ENCODE measurements around the gene HPSE2. TPM values are rescaled to one million over a fixed set of nuclear protein-coding genes. Genes with fewer than 3 reads are reported as not detected.

The HPSE2 gene
- total RNA-seq, 1 donor from 2014 or later: not detected

- peaks cover 27% of the 10 kb centered on the region for H3K36me3 Mint-ChIP-seq (ENCODE audit: low read depth)
- H3K4me3 Mint-ChIP-seq: peak overlapping the region; percentile 74
- TF ChIP-seq CTCF (conservative IDR thresholded peaks at IDR 0.05): no peak
- peak overlapping the region; percentile 67 for H3K27ac Mint-ChIP-seq (ENCODE audit: unreplicated experiment)
- DNase-seq (ENCODE audit: low read depth, low spot score): no peak
- H3K4me1 Mint-ChIP-seq: peaks cover 20% of the 10 kb centered on the region
- H3K27me3 Mint-ChIP-seq (ENCODE audit: low read depth): no peaks in the 10 kb centered on the region
- peaks cover 2% of the 10 kb centered on the region for H3K9me3 Mint-ChIP-seq
These were observed 791.2 kb downstream of the HPSE2 start for GRCh38 chr10:98444314-98445006.

- Mint-ChIP-seq H3K4me1 (peaks cover 4% of the 10 kb centered on the region), H3K4me3 (no peak overlapping the region), H3K9me3 (no peaks in the 10 kb centered on the region), H3K27me3 (ENCODE audit: low read depth) (no peaks in the 10 kb centered on the region), H3K36me3 (ENCODE audit: low read depth) (peaks cover 45% of the 10 kb centered on the region), H3K27ac (ENCODE audit: unreplicated experiment) (no peak overlapping the region)
- no peak for TF ChIP-seq CTCF (conservative IDR thresholded peaks at IDR 0.05)
- no peak for DNase-seq (ENCODE audit: low read depth, low spot score)
These were observed 796.9 kb downstream of the HPSE2 start for GRCh38 chr10:98438715-98439114.

DNA sequence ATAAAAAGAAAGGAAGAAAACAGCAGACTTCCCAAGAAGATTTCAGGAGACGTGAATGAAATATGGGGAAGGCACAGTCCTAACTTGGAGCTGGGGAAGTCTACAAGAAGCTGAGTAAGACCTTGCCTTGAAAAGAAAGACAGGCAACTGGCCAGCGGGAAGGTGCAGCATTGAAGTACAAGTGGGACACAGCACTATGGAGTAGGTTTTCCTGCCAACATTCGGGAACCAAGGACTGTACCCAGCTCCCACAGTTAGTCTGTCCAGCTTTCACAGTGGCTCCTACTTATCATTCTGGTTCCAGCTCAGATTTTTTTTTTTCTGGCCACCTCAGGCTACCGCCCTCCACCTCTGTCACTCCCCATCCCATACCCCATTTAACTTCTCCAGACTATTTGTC is 798.9 kb downstream of the HPSE2 start:
- Mint-ChIP-seq H3K4me3 (no peak overlapping the region), H3K27me3 (ENCODE audit: low read depth) (no peaks in the 10 kb centered on the region), H3K4me1 (peaks cover 4% of the 10 kb centered on the region), H3K9me3 (peaks cover 7% of the 10 kb centered on the region), H3K27ac (ENCODE audit: unreplicated experiment) (no peak overlapping the region), H3K36me3 (ENCODE audit: low read depth) (peaks cover 49% of the 10 kb centered on the region)
- no peak for TF ChIP-seq CTCF (conservative IDR thresholded peaks at IDR 0.05)
- no peak for DNase-seq (ENCODE audit: low read depth, low spot score)

- peaks cover 7% of the 10 kb centered on the region for H3K9me3 Mint-ChIP-seq
- H3K4me1 Mint-ChIP-seq: peaks cover 4% of the 10 kb centered on the region
- no peaks in the 10 kb centered on the region for H3K27me3 Mint-ChIP-seq (ENCODE audit: low read depth)
- H3K27ac Mint-ChIP-seq (ENCODE audit: unreplicated experiment): no peak overlapping the region
- peaks cover 59% of the 10 kb centered on the region for H3K36me3 Mint-ChIP-seq (ENCODE audit: low read depth)
- no peak overlapping the region for H3K4me3 Mint-ChIP-seq
- DNase-seq (ENCODE audit: low read depth, low spot score): no peak
- no peak for TF ChIP-seq CTCF (conservative IDR thresholded peaks at IDR 0.05)
These were observed 800.5 kb downstream of the HPSE2 start for GRCh38 chr10:98435178-98435577.

- Mint-ChIP-seq H3K27me3 (ENCODE audit: low read depth) (no peaks in the 10 kb centered on the region), H3K36me3 (ENCODE audit: low read depth) (peaks cover 51% of the 10 kb centered on the region), H3K4me3 (no peak overlapping the region), H3K27ac (ENCODE audit: unreplicated experiment) (no peak overlapping the region), H3K4me1 (peaks cover 4% of the 10 kb centered on the region), H3K9me3 (peaks cover 7% of the 10 kb centered on the region)
- TF ChIP-seq CTCF (conservative IDR thresholded peaks at IDR 0.05): no peak
- no peak for DNase-seq (ENCODE audit: low read depth, low spot score)
These were observed 801.5 kb downstream of the HPSE2 start for GRCh38 chr10:98433881-98434732.
